HG03558 (cell line): ENCODE results near the gene NLRP8.
"Not testable (repeated sequence)": the region's sequence is repeated elsewhere in the genome, so short reads cannot be mapped to it uniquely, and the experiment has no call there.

Source experiments
- ATAC-seq: cut with Tn5 transposase; IDR thresholded peaks from one replicate; pipeline ENCODE4 v1.9.1; 2021; ENCODE audit warnings: moderate number of reproducible peaks; ENCODE audit not compliant: unreplicated experiment; ENCODE audit errors: extremely low read depth

Gene NLRP8

DNA sequence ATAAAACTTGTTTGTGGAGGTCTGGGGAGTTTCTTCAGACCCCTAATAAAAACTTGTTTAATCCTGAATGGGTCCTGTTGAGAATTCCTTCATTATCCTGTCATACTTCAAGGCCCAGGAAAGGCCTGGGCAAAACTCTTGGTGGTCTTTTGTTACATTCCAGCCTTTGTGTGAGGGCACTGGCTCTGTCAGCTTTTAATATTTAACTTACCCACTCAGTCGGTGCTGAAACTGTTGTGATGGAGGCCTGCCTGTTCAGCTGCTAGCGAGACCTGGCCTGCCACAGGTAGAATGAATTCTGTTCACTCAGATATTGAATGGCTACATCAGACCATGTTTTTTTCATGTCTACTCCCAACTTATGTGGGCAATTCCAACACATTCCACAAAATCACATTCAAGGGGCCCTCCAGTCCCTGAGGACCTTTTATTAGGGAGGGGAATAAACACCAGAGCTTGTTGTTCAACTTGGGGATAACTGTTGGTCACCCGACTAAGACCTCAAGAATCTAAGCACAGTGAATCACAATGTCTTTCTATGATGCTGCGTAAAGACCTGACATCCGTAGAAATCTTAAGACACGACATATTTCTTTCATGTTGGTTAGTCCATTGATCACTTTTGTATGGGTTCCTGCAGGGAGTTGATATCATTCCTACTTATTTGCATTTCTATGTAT is 12.5 kb downstream of the NLRP8 start:
- no peak for ATAC-seq

GRCh38 chr19:55962186-55962585 is 14.6 kb downstream of the NLRP8 start:
- no peak for ATAC-seq

DNA sequence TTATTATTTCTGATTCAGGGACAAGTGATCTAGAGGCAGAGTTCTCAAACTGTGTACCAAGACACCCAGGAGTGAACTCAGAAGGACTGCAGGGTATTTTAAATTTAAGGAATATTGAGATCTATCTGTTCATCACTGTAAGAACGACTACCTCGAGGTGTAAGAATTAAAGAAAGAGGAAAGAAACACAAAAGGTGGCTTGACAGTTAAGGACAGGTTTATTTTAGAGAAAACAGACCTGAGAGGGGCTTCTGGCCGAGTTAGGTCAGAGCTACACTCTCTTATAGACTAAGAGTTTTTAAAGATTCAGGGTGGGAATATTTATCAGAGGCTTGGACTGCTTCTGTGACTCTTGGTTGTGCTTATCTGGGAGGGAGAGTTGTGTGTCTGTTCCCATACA is 26.4 kb downstream of the NLRP8 start:
- no peak for ATAC-seq

DNA sequence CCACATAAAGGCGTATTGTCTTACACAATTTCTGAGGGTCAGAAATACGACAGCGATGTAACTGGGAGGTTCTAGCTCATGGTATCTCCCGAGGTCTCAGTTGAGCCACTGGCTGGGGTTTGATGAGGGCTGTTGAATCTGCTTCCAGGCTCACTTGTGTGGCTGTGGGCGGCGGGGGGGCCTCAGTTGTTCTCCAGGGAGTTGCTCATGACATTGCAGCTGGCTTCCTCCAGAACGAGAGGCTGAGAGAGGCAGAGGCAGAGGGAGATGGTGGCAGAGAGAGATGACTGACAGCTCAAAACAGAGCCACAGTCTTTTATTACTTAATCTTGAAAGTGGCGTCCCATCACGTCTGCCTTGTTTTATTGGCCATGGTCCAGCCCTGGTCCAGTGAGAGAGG is 32.8 kb downstream of the NLRP8 start:
- ATAC-seq: no peak

DNA sequence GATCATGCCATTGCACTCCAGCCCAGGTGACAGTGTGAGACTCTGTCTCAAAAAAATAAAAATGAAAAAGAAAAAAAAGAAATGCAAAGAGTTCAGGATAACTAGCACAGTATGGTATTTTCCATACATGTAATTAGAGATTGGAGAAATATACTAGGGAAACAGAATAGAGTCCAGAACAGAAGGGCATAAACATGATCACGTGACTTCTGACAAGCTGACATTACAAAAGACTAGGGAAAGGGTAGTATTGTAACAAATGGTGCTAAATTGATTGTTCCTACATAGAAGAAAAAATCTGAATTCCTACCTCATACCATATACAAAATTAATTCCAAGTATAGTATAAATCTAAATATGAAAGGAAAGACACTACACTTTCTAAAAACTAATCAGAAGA is 37.6 kb downstream of the NLRP8 start:
- no peak for ATAC-seq

DNA sequence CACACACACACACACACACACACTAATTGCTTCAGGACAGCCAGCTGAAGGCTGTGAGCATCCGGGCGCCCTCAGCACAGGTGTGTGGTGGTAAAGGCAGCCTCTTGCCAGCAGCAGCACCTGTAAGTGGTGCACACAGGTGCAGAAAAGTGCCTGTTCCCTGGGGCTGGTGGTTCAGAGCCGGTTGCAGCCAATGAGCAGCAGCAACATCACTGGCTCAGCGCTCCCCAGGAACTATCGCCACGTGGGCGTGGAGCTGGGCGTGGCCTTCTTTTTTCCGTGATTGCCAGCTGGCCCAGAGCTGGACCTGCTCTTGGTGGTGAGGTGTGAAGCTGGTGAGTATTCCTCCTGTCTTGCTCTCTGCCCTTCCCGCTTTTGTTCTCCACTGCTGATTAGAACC is 38.9 kb downstream of the NLRP8 start, which contains the start of gene NLRP5:
TSS of gene NLRP5 (plus strand) at position 289 of the 400 bp plus-strand sequence.
- ATAC-seq: no peak

- no peak for ATAC-seq
Observed at GRCh38 chr19:55990831-55991230, 43.2 kb downstream of the NLRP8 start.

DNA sequence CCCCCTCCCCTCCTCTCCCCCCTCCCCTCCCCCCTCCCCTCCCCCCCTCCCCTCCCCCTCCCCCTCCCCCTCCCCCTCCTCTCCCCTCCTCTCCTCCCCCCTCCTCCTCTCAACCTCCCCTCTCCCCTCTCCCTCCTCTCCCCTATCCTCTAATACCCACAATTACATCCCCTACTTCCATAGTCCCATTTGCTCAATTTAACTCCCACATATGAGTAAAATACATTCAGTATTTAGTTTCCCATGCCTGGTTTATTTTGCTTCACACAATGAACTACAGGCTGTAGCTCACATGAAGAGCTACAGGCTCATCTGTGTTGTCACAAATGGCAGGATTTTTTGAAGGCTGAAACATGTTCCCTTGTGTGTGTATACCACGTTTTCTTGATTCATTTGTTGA is 45.9 kb downstream of the NLRP8 start:
- no peak for ATAC-seq

- ATAC-seq: no peak
Observed at GRCh38 chr19:56014765-56015164, 67.1 kb downstream of the NLRP8 start.

- no peak for ATAC-seq
Observed at GRCh38 chr19:56015756-56016155, 68.1 kb downstream of the NLRP8 start.

GRCh38 chr19:56019325-56019724 is 71.7 kb downstream of the NLRP8 start:
- ATAC-seq: not testable (repeated sequence)

DNA sequence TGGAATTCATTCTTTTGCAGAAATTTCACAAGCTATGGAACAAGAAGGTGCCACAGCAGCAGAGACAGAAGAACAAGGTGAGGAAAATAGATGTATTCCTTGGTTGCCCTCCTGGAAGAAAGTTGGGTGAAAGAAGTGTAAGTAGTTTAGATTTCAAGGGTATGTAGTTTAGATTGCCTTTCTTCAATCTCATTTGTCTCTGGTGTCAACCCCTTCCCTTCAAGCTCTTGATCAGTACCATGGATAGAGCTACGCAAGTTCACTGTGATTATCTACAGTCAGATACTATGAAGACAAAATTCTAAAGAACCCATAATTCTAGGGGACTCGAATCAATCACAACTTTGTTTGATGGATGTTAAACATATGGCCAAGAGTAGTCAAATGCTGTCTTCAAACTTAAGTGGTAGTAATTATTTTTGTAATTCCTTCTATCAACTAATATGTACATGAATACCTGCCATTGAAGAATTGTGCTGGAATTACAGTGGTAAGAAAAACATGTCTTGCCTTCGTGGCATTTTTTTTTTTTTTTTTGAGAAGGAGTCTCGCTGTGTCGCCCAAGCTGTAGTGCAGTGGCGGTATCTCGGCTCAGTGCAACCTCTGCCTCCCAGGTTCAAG is 72.8 kb downstream of the NLRP8 start:
- ATAC-seq: not testable (repeated sequence)

GRCh38 chr19:56026769-56027168 is 79.1 kb downstream of the NLRP8 start:
- no peak for ATAC-seq
